H1 (cell line): ENCODE data around the gene RHOH. TPM values are rescaled to one million over a fixed set of nuclear protein-coding genes. Genes with fewer than 3 reads are reported as not detected.

Experiments used
- CTCF ChIA-PET: fragments of 300-600 bp; sonication (Branson Sonifier 250); formaldehyde crosslinking; loops from one replicate; lab custom pipeline; 2021; ENCODE audit not compliant: partially characterized antibody; lab: Charles Lee
- POLR2A ChIA-PET: fragments of 300-600 bp; sonication (Branson Sonifier 250); formaldehyde crosslinking; loops from one replicate; lab custom pipeline; 2021; ENCODE audit warnings: inconsistent platforms; ENCODE audit not compliant: partially characterized antibody; lab: Charles Lee
- DNase-seq, 2 experiments: peaks; one replicate each; pipeline versions ENCODE4 v3.0.0 to v3.0.0-alpha.2; 2010 to 2022; ENCODE audit warnings: low spot score in 2 of 2, low read depth in 1 of 2, mixed read lengths in 1 of 2
- FAIRE-seq: peaks from 2 replicates; lab custom pipeline; 2011; peaks lifted over from hg19 to GRCh38; lab: Jason Lieb, UNC
- H2AFZ ChIP-seq: 2 replicates; pipeline ENCODE4 v1.8.1; 2012; ENCODE audit warnings: low read length, inconsistent platforms
- H2AK5ac ChIP-seq: 2 replicates; pipeline ENCODE4 v1.6.1; 2013; ENCODE audit warnings: low read depth, low read length
- H2BK120ac ChIP-seq: replicated peaks from 2 replicates; pipeline ENCODE3; 2013; ENCODE audit warnings: low read depth, low read length, inconsistent platforms
- H2BK12ac ChIP-seq: 2 replicates; pipeline ENCODE4 v1.6.1; 2013; ENCODE audit warnings: low read depth, low read length
- H2BK15ac ChIP-seq: 2 replicates; pipeline ENCODE4 v1.6.1; 2013; ENCODE audit warnings: low read length
- H2BK20ac ChIP-seq: 2 replicates; pipeline ENCODE4 v1.6.1; 2013; ENCODE audit warnings: low read length
- H2BK5ac ChIP-seq: 2 replicates; pipeline ENCODE4 v1.6.1; 2013; ENCODE audit warnings: low read depth, low read length
- H3K14ac ChIP-seq: 2 replicates; pipeline ENCODE4 v1.6.1; 2013; ENCODE audit warnings: inconsistent platforms; ENCODE audit not compliant: insufficient read length
- H3K18ac ChIP-seq: 2 replicates; pipeline ENCODE4 v1.6.1; 2013; ENCODE audit warnings: low read length; ENCODE audit errors: extremely low read depth
- H3K23ac ChIP-seq: 2 replicates; pipeline ENCODE4 v1.6.1; 2013; ENCODE audit warnings: inconsistent platforms; ENCODE audit not compliant: insufficient read length
- H3K23me2 ChIP-seq: 2 replicates; pipeline ENCODE4 v1.6.1; 2013; ENCODE audit warnings: low read depth, low read length
- H3K27ac ChIP-seq: 2 replicates; pipeline ENCODE4 v1.6.1; 2011; ENCODE audit warnings: low read depth, low read length, inconsistent platforms
- H3K27me3 ChIP-seq, 4 experiments: replicated peaks in 1 of 4; 1 replicate in 1 of 4; 2 replicates in 3 of 4; pipeline versions ENCODE4 v1.6.1 to v1.8.1; 2011 to 2013; ENCODE audit warnings: low read length in 3 of 4, mild to moderate bottlenecking in 3 of 4, inconsistent platforms in 2 of 4, mixed read lengths in 2 of 4, moderate library complexity in 1 of 4; ENCODE audit not compliant: control insufficient read depth in 3 of 4, insufficient read depth in 3 of 4; ENCODE audit errors: extremely low read depth in 1 of 4
- H3K36me3 ChIP-seq, 4 experiments: 2 replicates each; pipeline versions ENCODE4 v1.6.1 to v1.8.1; 2011 to 2013; ENCODE audit warnings: mild to moderate bottlenecking in 4 of 4, low read length in 3 of 4, moderate library complexity in 2 of 4, control low read depth in 1 of 4, inconsistent platforms in 1 of 4; ENCODE audit not compliant: insufficient read depth in 4 of 4, control insufficient read depth in 2 of 4
- H3K4ac ChIP-seq: replicated peaks from 2 replicates; pipeline ENCODE3; 2013; ENCODE audit warnings: low read length, low read depth, mixed read lengths, inconsistent platforms; ENCODE audit not compliant: insufficient read length
- H3K4me1 ChIP-seq, 4 experiments: replicated peaks in 1 of 4; 1 replicate in 1 of 4; 2 replicates in 3 of 4; pipeline versions ENCODE4 v1.6.1 to v1.8.1; 2011 to 2013; ENCODE audit warnings: low read length in 3 of 4, inconsistent platforms in 2 of 4, mixed read lengths in 1 of 4; ENCODE audit not compliant: insufficient read depth in 4 of 4, control insufficient read depth in 3 of 4
- H3K4me2 ChIP-seq, 2 experiments: 2 replicates each; pipeline versions ENCODE4 v1.6.1 to v1.8.1; 2011 to 2013; ENCODE audit warnings: low read depth in 2 of 2, low read length in 2 of 2, control low read depth in 1 of 2, inconsistent platforms in 1 of 2, mild to moderate bottlenecking in 1 of 2; ENCODE audit not compliant: insufficient read depth in 1 of 2
- H3K4me3 ChIP-seq, 4 experiments: fragments of 200-600, 300-600 bp in 1 of 4; sonication (generic), shearing (Covaris generic), sonication (Bioruptor Twin) in 1 of 4; 2 replicates each; pipeline versions ENCODE4 v1.5.1 to v1.8.1; 2011 to 2016; ENCODE audit warnings: low read length in 4 of 4, low read depth in 3 of 4, control low read depth in 2 of 4, inconsistent platforms in 2 of 4, mild to moderate bottlenecking in 2 of 4, mixed read lengths in 1 of 4, moderate library complexity in 1 of 4; ENCODE audit not compliant: insufficient read depth in 2 of 4; ENCODE audit errors: extremely low read depth in 1 of 4
- H3K56ac ChIP-seq: replicated peaks from 2 replicates; pipeline ENCODE3; 2013; ENCODE audit warnings: low read depth, mild to moderate bottlenecking, mixed read lengths, low read length, inconsistent platforms; ENCODE audit not compliant: insufficient read length
- H3K79me1 ChIP-seq: 2 replicates; pipeline ENCODE4 v1.6.1; 2013; ENCODE audit warnings: low read depth, low read length, control low read depth
- H3K79me2 ChIP-seq, 2 experiments: 2 replicates each; pipeline versions ENCODE4 v1.6.1 to v1.8.1; 2012 to 2013; ENCODE audit warnings: low read length in 2 of 2, mild to moderate bottlenecking in 2 of 2, inconsistent platforms in 1 of 2; ENCODE audit not compliant: insufficient read depth in 2 of 2, control insufficient read depth in 1 of 2
- H3K9ac ChIP-seq, 4 experiments: replicated peaks in 1 of 4; 1 replicate in 1 of 4; 2 replicates in 3 of 4; pipeline versions ENCODE4 v1.6.1 to v1.8.1; 2011 to 2013; ENCODE audit warnings: low read depth in 3 of 4, low read length in 3 of 4, control low read depth in 2 of 4, mild to moderate bottlenecking in 2 of 4, moderate library complexity in 2 of 4, inconsistent platforms in 1 of 4; ENCODE audit errors: extremely low read depth in 1 of 4
- H3K9me3 ChIP-seq, 2 experiments: 2 replicates each; pipeline versions ENCODE4 v1.6.1 to v1.8.1; 2012 to 2013; ENCODE audit warnings: mild to moderate bottlenecking in 2 of 2, moderate library complexity in 2 of 2, control low read depth in 1 of 2, inconsistent platforms in 1 of 2, low read depth in 1 of 2, low read length in 1 of 2, mixed read lengths in 1 of 2; ENCODE audit not compliant: insufficient read depth in 2 of 2
- H4K20me1 ChIP-seq, 2 experiments: replicated peaks in 1 of 2; 2 replicates each; pipeline versions ENCODE3 to v1.8.1; 2011 to 2013; ENCODE audit warnings: inconsistent platforms in 2 of 2, low read length in 2 of 2, mild to moderate bottlenecking in 1 of 2; ENCODE audit not compliant: insufficient read depth in 2 of 2, control insufficient read depth in 1 of 2
- H4K5ac ChIP-seq: 2 replicates; pipeline ENCODE4 v1.6.1; 2013; ENCODE audit warnings: low read length, low read depth, mixed read lengths, inconsistent platforms; ENCODE audit not compliant: insufficient read length
- H4K8ac ChIP-seq: 2 replicates; pipeline ENCODE4 v1.8.0; 2013; ENCODE audit warnings: mild to moderate bottlenecking, moderate library complexity, low read length, inconsistent platforms; ENCODE audit not compliant: insufficient read depth; ENCODE audit errors: extremely low read depth
- H4K91ac ChIP-seq: replicated peaks from 2 replicates; pipeline ENCODE3; 2013; ENCODE audit warnings: low read length, mixed read lengths, inconsistent platforms; ENCODE audit not compliant: insufficient read length
- ATF3 ChIP-seq: IDR thresholded peaks from 2 replicates; pipeline ENCODE4 v1.6.1; 2011; ENCODE audit warnings: low read depth, mild to moderate bottlenecking, low read length; ENCODE audit not compliant: insufficient read depth
- KDM5A ChIP-seq: fragments of 200-600 bp; IDR thresholded peaks from 2 replicates; pipeline ENCODE4 v1.7.1; 2012; ENCODE audit warnings: mild to moderate bottlenecking, low read length, inconsistent platforms, mixed read lengths
- MAFK ChIP-seq: IDR thresholded peaks from 2 replicates; pipeline ENCODE4 v1.6.1; 2012; ENCODE audit warnings: low read depth, mild to moderate bottlenecking, improper control_type of control experiment, low read length
- RNF2 ChIP-seq: fragments of 200-900, 300-1000 bp; sonication (generic); IDR thresholded peaks from 2 replicates; pipeline ENCODE4 v1.7.1; 2016; ENCODE audit warnings: borderline replicate concordance, low read depth, mild to moderate bottlenecking, antibody characterized with exemption, low read length; ENCODE audit not compliant: poor library complexity, severe bottlenecking; ENCODE audit errors: missing control alignments
- SIRT6 ChIP-seq: IDR thresholded peaks from one replicate; pipeline ENCODE4 v1.7.1; 2012; ENCODE audit warnings: low read length, inconsistent platforms
- WGBS, 2 experiments: shearing (Covaris generic) in 1 of 2; methylation state at CpG; one replicate each; pipeline versions ENCODE4 v1.1.6 to v1.1.7; 2013 to 2015; ENCODE audit warnings: low lambda C conversion rate in 2 of 2, mixed read lengths in 2 of 2, inconsistent platforms in 1 of 2, low coverage in 1 of 2, missing lambda C conversion rate in 1 of 2; ENCODE audit not compliant: insufficient replicate concordance in 2 of 2, insufficient coverage in 1 of 2, insufficient read length in 1 of 2; ENCODE audit errors: extremely low coverage in 1 of 2, missing lambda C conversion rate in 1 of 2; 5-methylcytosine and 5-hydroxymethylcytosine counted together
- polyA plus RNA-seq, 7 experiments: library from polyadenylated mRNA; depleted of rRNA in 3 of 7; stranded (reverse) in 5 of 7; unstranded in 2 of 7; fragments of >200 nt in 5 of 7; fragments of 200-250 nt in 2 of 7; gene quantifications; 1 replicate in 5 of 7; 2 replicates in 1 of 7; 4 replicates in 1 of 7; pipeline versions ENCODE4 v1.2.1 to v1.2.3, GENCODE V29; 2011 to 2013; ENCODE audit warnings: missing spikeins in 2 of 7, mixed read lengths in 2 of 7
- total RNA-seq: library from RNA; stranded (reverse); fragmentation: NEBNext Ultra II Directional; extraction: Animal tissue kit (Norgen Biotek cat#: 25700); gene quantifications from 2 replicates; pipeline ENCODE4 v1.2.1, GENCODE V29; 2021

Gene RHOH
- total and polyA plus RNA-seq, 2 of the 8 experiments (the other 6 are each of a cell fraction or from before 2014, with no cell fraction given) = 5.9 to 6.9 TPM

- Histone ChIP-seq H3K36me3 (no peaks in the 10 kb centered on the region), H3K4me1 (peaks cover 0 to 3% (median 0%) of the 10 kb centered on the region in 4 experiments; a peak in 2 of 7 replicates), H3K9me3 (no peaks in the 10 kb centered on the region), H2AK5ac (no peak overlapping the region), H3K4me3 (no peak overlapping the region), H3K4me2 (no peak overlapping the region), H2BK20ac (no peak overlapping the region), H3K9ac (no peak overlapping the region), H4K20me1 (no peaks in the 10 kb centered on the region), H2AFZ (no peak overlapping the region), H2BK120ac (no peak overlapping the region), H3K79me2 (peaks cover 0 to 3% of the 10 kb centered on the region in 2 experiments; a peak in 1 of 4 replicates), H3K27me3 (no peaks in the 10 kb centered on the region), H3K23me2 (no peaks in the 10 kb centered on the region; the same call in 1 of the 2 replicates), H2BK5ac (no peak overlapping the region), H3K56ac (no peak overlapping the region), H2BK15ac (no peak overlapping the region), H3K79me1 (no peaks in the 10 kb centered on the region), H3K14ac (no peak overlapping the region), H3K4ac (no peak overlapping the region), H4K8ac (no peak overlapping the region), H4K91ac (no peak overlapping the region), H3K18ac (no peak overlapping the region), H3K23ac (no peak overlapping the region), H3K27ac (no peak overlapping the region), H4K5ac (no peak overlapping the region), H2BK12ac (no peak overlapping the region)
- ChIA-PET CTCF (interaction anchor here (0.8 kb wide), 1 partner anchor 120 kb away, joined by 3 read pairs; no protein-coding TSS in a partner anchor), POLR2A (no interaction called here)
- WGBS, 2 experiments = 89% methylated on average over 4 of the region's 4 CpGs; no CpG with 5 or more reads in 1 of the 2 experiments
- DNase-seq (no peak), FAIRE-seq (no peak)
- TF ChIP-seq ATF3 = no peak
- TF ChIP-seq MAFK = no peak
- TF ChIP-seq RNF2 = no peak
- no peak for TF ChIP-seq KDM5A
- TF ChIP-seq SIRT6 = no peak
Measured at GRCh38 chr4:40209401-40209800, 12.6 kb downstream of the RHOH start.
